WTC11 (cell line): ENCODE results near the gene FSD1L. TPM values are rescaled to one million over a fixed set of nuclear protein-coding genes. Genes with fewer than 3 reads are reported as not detected.

Experiments used
- ATAC-seq: fragments of 200-7000 bp; cut with Tn5 transposase; 2 replicates; pipeline ENCODE4 v1.10.0; 2021; ENCODE audit warnings: mild to moderate bottlenecking, moderate library complexity
- CTCF ChIA-PET: fragments of 300-600 bp; sonication (Branson Sonifier 250); formaldehyde crosslinking; loops from one replicate; lab custom pipeline; 2021; ENCODE audit warnings: antibody characterized with exemption; lab: Charles Lee
- POLR2A ChIA-PET: fragments of 350-600 bp; sonication (Branson Sonifier 250); formaldehyde crosslinking; loops from one replicate; lab custom pipeline; 2021; ENCODE audit warnings: antibody characterized with exemption; lab: Charles Lee
- DNase-seq: peaks from one replicate; pipeline ENCODE4 v3.0.0; 2021; ENCODE audit warnings: low spot score
- H3K27ac Mint-ChIP-seq: 2 replicates; pipeline ENCODE4 v1.8.0; 2021; ENCODE audit warnings: mixed read lengths
- H3K27me3 Mint-ChIP-seq: 2 replicates; pipeline ENCODE4 v1.8.0; 2021; ENCODE audit warnings: low read depth, mild to moderate bottlenecking, moderate library complexity, mixed read lengths
- H3K36me3 Mint-ChIP-seq: 2 replicates; pipeline ENCODE4 v1.8.0; 2021; ENCODE audit warnings: mixed read lengths
- H3K4me1 Mint-ChIP-seq: 2 replicates; pipeline ENCODE4 v1.8.0; 2022; ENCODE audit warnings: mixed read lengths
- H3K4me3 Mint-ChIP-seq: 2 replicates; pipeline ENCODE4 v1.8.0; 2021; ENCODE audit warnings: mild to moderate bottlenecking, moderate library complexity, mixed read lengths
- H3K9me3 Mint-ChIP-seq: 2 replicates; pipeline ENCODE4 v1.8.0; 2021; ENCODE audit warnings: mixed read lengths
- ATF3 ChIP-seq: sonication (generic); formaldehyde crosslinking; conservative IDR thresholded peaks from 2 replicates; pipeline ENCODE4 v1.8.1; 2022; ENCODE audit warnings: mild to moderate bottlenecking, missing genetic modification reagents
- ETV6 ChIP-seq: sonication (generic); formaldehyde crosslinking; IDR thresholded peaks from 2 replicates; pipeline ENCODE4 v1.8.1; 2022; ENCODE audit warnings: mild to moderate bottlenecking, missing genetic modification reagents
- GRHL2 ChIP-seq: fragments of 250-450 bp; sonication (Bioruptor Pico); IDR thresholded peaks from 2 replicates; pipeline ENCODE4 v1.8.0; 2022; ENCODE audit warnings: mild to moderate bottlenecking, moderate library complexity; ENCODE audit not compliant: insufficient replicate concordance, severe bottlenecking
- HMGXB4 ChIP-seq: sonication (generic); formaldehyde crosslinking; IDR thresholded peaks from 2 replicates; pipeline ENCODE4 v1.8.1; 2023; ENCODE audit warnings: mild to moderate bottlenecking, moderate library complexity, missing genetic modification reagents
- JAZF1 ChIP-seq: fragments of 250-450 bp; sonication (Bioruptor Pico); IDR thresholded peaks from 2 replicates; pipeline ENCODE4 v1.9.0; 2021; ENCODE audit warnings: moderate library complexity, mild to moderate bottlenecking, inconsistent platforms
- NFE2L1 ChIP-seq: sonication (generic); formaldehyde crosslinking; IDR thresholded peaks from 2 replicates; pipeline ENCODE4 v1.8.1; 2023; ENCODE audit warnings: missing genetic modification reagents
- NFYB ChIP-seq: sonication (generic); formaldehyde crosslinking; conservative IDR thresholded peaks from 2 replicates; pipeline ENCODE4 v1.8.0; 2022; ENCODE audit warnings: low read depth, missing genetic modification reagents
- NR1H2 ChIP-seq: sonication (generic); formaldehyde crosslinking; IDR thresholded peaks from 2 replicates; pipeline ENCODE4 v1.9.0; 2021; ENCODE audit warnings: mild to moderate bottlenecking, moderate library complexity, missing genetic modification reagents
- NR3C1 ChIP-seq: sonication (generic); formaldehyde crosslinking; conservative IDR thresholded peaks from 2 replicates; pipeline ENCODE4 v1.8.1; 2023; ENCODE audit warnings: low read depth, mild to moderate bottlenecking, missing genetic modification reagents
- TEAD1 ChIP-seq: sonication (generic); formaldehyde crosslinking; IDR thresholded peaks from 2 replicates; pipeline ENCODE4 v1.8.0; 2022; ENCODE audit warnings: mild to moderate bottlenecking, missing genetic modification reagents
- TEAD4 ChIP-seq: sonication (generic); formaldehyde crosslinking; IDR thresholded peaks from 2 replicates; pipeline ENCODE4 v1.8.0; 2022; ENCODE audit warnings: mild to moderate bottlenecking, missing genetic modification reagents
- ZNF263 ChIP-seq: sonication (generic); formaldehyde crosslinking; IDR thresholded peaks from 2 replicates; pipeline ENCODE4 v1.8.1; 2022; ENCODE audit warnings: low read depth, mild to moderate bottlenecking, moderate library complexity, missing genetic modification reagents
- ZNF281 ChIP-seq: sonication (generic); formaldehyde crosslinking; IDR thresholded peaks from 2 replicates; pipeline ENCODE4 v1.8.0; 2023; ENCODE audit warnings: mild to moderate bottlenecking, missing genetic modification reagents
- ZNF396 ChIP-seq: fragments of 250-450 bp; sonication (Bioruptor Pico); IDR thresholded peaks from 2 replicates; pipeline ENCODE4 v1.8.0; 2021; ENCODE audit warnings: mild to moderate bottlenecking, moderate library complexity, borderline replicate concordance
- total RNA-seq: library from RNA; stranded (reverse); gene quantifications from 3 replicates; pipeline ENCODE4 v1.2.3, GENCODE V29; 2021
- TF ChIP-seq, protein P1 (sequence below): fragments of 250-450 bp; sonication (Bioruptor Pico); IDR thresholded peaks from 2 replicates; pipeline ENCODE4 v1.9.0; 2021; ENCODE audit warnings: mild to moderate bottlenecking
- TF ChIP-seq, protein P2 (sequence below): fragments of 250-450 bp; sonication (Bioruptor Pico); IDR thresholded peaks from 2 replicates; pipeline ENCODE4 v1.8.0; 2021; ENCODE audit warnings: mild to moderate bottlenecking

FSD1L gene
- total RNA-seq, 1 experiment from 2014 or later: 5.3 TPM

GRCh38 chr9:105441616-105442160, 6.1 kb upstream of the FSD1L start:
- no peaks in the 10 kb centered on the region for H3K36me3 Mint-ChIP-seq
- H3K27me3 Mint-ChIP-seq: no peaks in the 10 kb centered on the region; the same call in none of the 2 replicates
- ChIA-PET POLR2A (no interaction called here), CTCF (no interaction called here)
- peaks cover 8% of the 10 kb centered on the region for H3K9me3 Mint-ChIP-seq
- no peak overlapping the region for H3K4me3 Mint-ChIP-seq
- no peak overlapping the region for H3K27ac Mint-ChIP-seq
- peaks cover 4% of the 10 kb centered on the region; the same call in 1 of the 2 replicates for H3K4me1 Mint-ChIP-seq
- TF ChIP-seq, protein P1, sequence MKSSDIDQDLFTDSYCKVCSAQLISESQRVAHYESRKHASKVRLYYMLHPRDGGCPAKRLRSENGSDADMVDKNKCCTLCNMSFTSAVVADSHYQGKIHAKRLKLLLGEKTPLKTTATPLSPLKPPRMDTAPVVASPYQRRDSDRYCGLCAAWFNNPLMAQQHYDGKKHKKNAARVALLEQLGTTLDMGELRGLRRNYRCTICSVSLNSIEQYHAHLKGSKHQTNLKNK: no peak
- DNase-seq (no peak), ATAC-seq (no peak)

GRCh38 chr9:105443121-105443520, 4.7 kb upstream of the FSD1L start:
- ChIA-PET CTCF (interaction anchor here (1.2 kb wide), 1 partner anchor 28 kb away, joined by 3 read pairs; no protein-coding TSS in a partner anchor), POLR2A (no interaction called here)
- Mint-ChIP-seq H3K27ac (no peak overlapping the region), H3K4me3 (no peak overlapping the region), H3K36me3 (no peaks in the 10 kb centered on the region), H3K9me3 (peaks cover 8% of the 10 kb centered on the region), H3K27me3 (no peaks in the 10 kb centered on the region; the same call in none of the 2 replicates), H3K4me1 (peaks cover 8% of the 10 kb centered on the region)
- ATAC-seq (no peak), DNase-seq (no peak)
- TF ChIP-seq NR1H2 (CRISPR knock-in tag) (no peak), ZNF263 (CRISPR knock-in tag) (no peak), HMGXB4 (CRISPR knock-in tag) (no peak), ATF3 (CRISPR knock-in tag) (no peak), ZNF281 (CRISPR knock-in tag) (no peak), TEAD4 (no peak), NFYB (CRISPR knock-in tag) (no peak), JAZF1 (CRISPR knock-in tag) (no peak), ETV6 (CRISPR knock-in tag) (no peak)

DNA sequence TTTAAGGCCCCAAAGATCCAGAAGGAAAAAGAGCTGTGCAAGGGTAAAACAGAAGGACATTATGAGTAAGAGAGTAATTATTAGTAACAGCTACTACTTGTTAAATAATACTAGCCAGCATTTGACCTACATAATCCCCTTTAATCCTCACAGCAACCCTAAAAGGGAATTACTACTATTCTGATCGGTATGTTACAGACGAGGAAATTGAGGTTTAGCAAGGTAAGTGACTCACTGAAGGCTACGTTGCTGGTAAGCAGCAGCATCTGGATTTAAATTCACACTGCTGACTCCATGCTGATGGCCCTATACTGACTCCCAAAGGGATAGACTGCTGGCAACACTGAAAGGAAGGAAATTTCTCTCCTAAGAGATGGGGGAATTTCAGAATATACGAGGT, 3.7 kb upstream of the FSD1L start:
- Mint-ChIP-seq H3K9me3 (peaks cover 8% of the 10 kb centered on the region), H3K4me3 (no peak overlapping the region), H3K27ac (no peak overlapping the region), H3K4me1 (peaks cover 14% of the 10 kb centered on the region), H3K27me3 (no peaks in the 10 kb centered on the region; the same call in none of the 2 replicates), H3K36me3 (no peaks in the 10 kb centered on the region)
- no peak for DNase-seq
- ATAC-seq: no peak
- TF ChIP-seq, protein P2, sequence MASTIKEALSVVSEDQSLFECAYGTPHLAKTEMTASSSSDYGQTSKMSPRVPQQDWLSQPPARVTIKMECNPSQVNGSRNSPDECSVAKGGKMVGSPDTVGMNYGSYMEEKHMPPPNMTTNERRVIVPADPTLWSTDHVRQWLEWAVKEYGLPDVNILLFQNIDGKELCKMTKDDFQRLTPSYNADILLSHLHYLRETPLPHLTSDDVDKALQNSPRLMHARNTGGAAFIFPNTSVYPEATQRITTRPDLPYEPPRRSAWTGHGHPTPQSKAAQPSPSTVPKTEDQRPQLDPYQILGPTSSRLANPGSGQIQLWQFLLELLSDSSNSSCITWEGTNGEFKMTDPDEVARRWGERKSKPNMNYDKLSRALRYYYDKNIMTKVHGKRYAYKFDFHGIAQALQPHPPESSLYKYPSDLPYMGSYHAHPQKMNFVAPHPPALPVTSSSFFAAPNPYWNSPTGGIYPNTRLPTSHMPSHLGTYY (CRISPR knock-in tag): no peak
- no peak for TF ChIP-seq TEAD1 (CRISPR knock-in tag)
- no peak for TF ChIP-seq NFE2L1 (CRISPR knock-in tag)
- TF ChIP-seq GRHL2 (CRISPR knock-in tag): no peak
- TF ChIP-seq NR3C1: no peak
- no peak for TF ChIP-seq TEAD4
- no peak for TF ChIP-seq ZNF396 (CRISPR knock-in tag)
- ChIA-PET POLR2A (no interaction called here), CTCF (no interaction called here)
